Upper lobe of left lung (tissue), 6 donors: ENCODE data around the gene ZKSCAN3. TPM values are rescaled to one million over a fixed set of nuclear protein-coding genes. Genes with fewer than 3 reads are reported as not detected.

Experiments used
- ATAC-seq, 2 donors: fragments of 200-7000 bp; cut with Tn5 transposase; one replicate each; pipeline ENCODE4 v1.9.1; 2022; ENCODE audit warnings: mild to moderate bottlenecking in 2 of 2, moderate library complexity in 2 of 2; ENCODE audit not compliant: low FRiP score in 2 of 2
- DNase-seq, 2 donors: peaks; one replicate each; pipeline ENCODE4 v3.0.0-alpha.2; 2019 to 2020
- H3K27ac ChIP-seq, 4 donors: fragments of 200-600 bp; sonication (generic); one replicate each; pipeline ENCODE4 v1.5.1; 2016 to 2019
- H3K27me3 ChIP-seq, 4 donors: fragments of 200-600 bp; sonication (generic); one replicate each; pipeline ENCODE4 v1.5.1; 2017 to 2019
- H3K36me3 ChIP-seq, 4 donors: fragments of 200-600 bp; sonication (generic); one replicate each; pipeline ENCODE4 v1.5.1; 2016 to 2019
- H3K4me1 ChIP-seq, 4 donors: fragments of 200-600 bp; sonication (generic); one replicate each; pipeline ENCODE4 v1.5.1; 2018 to 2019
- H3K4me3 ChIP-seq, 4 donors: fragments of 200-600 bp; sonication (generic); one replicate each; pipeline ENCODE4 v1.5.1; 2017 to 2019; ENCODE audit warnings: mild to moderate bottlenecking in 2 of 4, moderate library complexity in 1 of 4
- H3K9me3 ChIP-seq, 4 donors: fragments of 200-600 bp; sonication (generic); one replicate each; pipeline ENCODE4 v1.5.1; 2018 to 2019
- CTCF ChIP-seq, 6 experiments: fragments of 450-650 bp in 4 of 6; fragments of 200-600 bp in 2 of 6; sonication (generic) in 2 of 6; IDR thresholded peaks; one replicate each; pipeline ENCODE4 v1.5.1; 2016 to 2019; ENCODE audit warnings: antibody characterized with exemption in 6 of 6
- EP300 ChIP-seq, 4 donors: sonication (generic); formaldehyde crosslinking; IDR thresholded peaks; one replicate each; pipeline ENCODE4 v1.5.1; 2017; ENCODE audit warnings: antibody characterized with exemption in 4 of 4, control low read depth in 2 of 4
- POLR2A ChIP-seq, 4 donors: fragments of 450-650 bp; IDR thresholded peaks; one replicate each; pipeline ENCODE4 v1.5.1; 2016 to 2017; ENCODE audit warnings: antibody characterized with exemption in 4 of 4, mild to moderate bottlenecking in 2 of 4
- POLR2AphosphoS5 ChIP-seq, 2 donors: sonication (generic); formaldehyde crosslinking; IDR thresholded peaks; one replicate each; pipeline ENCODE4 v1.5.1; 2017; ENCODE audit warnings: antibody characterized with exemption in 2 of 2
- WGBS, 2 donors: methylation state at CpG; one replicate each; pipeline ENCODE4 v1.1.5; 2017 to 2018; 5-methylcytosine and 5-hydroxymethylcytosine counted together
- total RNA-seq, 6 donors: library from RNA; depleted of rRNA in 4 of 6; stranded (reverse); fragments of >200 nt in 4 of 6; gene quantifications; one replicate each; pipeline versions ENCODE4 v1.1.0 to v1.2.1, GENCODE V29; 2016 to 2021
- donor health status: DM: no; HTN: no; CAD: no; lungs with moderate emphysema.
- donor health status: DM: no; HTN: yes; CAD: no; lungs with severe emphysema.

ZKSCAN3 gene
- total RNA-seq, 6 donors from 2014 or later, result 2.6 to 10.5 (median 5.6) TPM

DNA sequence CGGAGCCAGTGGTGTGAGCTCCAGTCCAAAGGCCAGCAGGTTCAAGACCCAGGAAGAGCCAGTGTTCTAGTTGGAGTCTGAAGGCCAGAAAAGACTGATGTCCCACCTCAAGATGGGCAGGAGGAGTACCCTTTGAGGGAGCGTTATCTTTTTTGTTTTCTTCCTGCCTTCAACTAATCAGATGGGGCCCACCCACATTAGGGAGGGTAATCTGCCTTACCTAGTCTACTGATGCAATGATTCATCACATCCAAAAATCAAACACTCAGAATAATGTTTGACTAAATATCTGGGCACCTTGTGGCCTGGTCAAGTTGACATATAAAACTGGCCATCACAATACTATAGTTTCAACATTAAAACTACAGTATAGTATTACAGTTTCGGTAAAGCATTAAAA lies 19.7 kb downstream of the ZKSCAN3 start:
- H3K4me1 ChIP-seq, result no peaks in the 10 kb centered on the region
- ATAC-seq (no peak), DNase-seq (no peak)
- H3K27ac ChIP-seq, result no peak overlapping the region
- H3K36me3 ChIP-seq, result peaks cover 4 to 29% (median 15%) of the 10 kb centered on the region in 4 donors
- no peak for TF ChIP-seq POLR2A (IDR thresholded peaks at IDR 0.05)
- TF ChIP-seq POLR2AphosphoS5 (IDR thresholded peaks at IDR 0.05), result no peak
- no peak for TF ChIP-seq CTCF (IDR thresholded peaks at IDR 0.05)
- TF ChIP-seq EP300 (IDR thresholded peaks at IDR 0.05), result no peak
- WGBS, 2 donors, result 94 to 95% methylated on average over 3 of the region's 3 CpGs
- H3K27me3 ChIP-seq, result no peaks in the 10 kb centered on the region
- no peaks in the 10 kb centered on the region for H3K9me3 ChIP-seq
- no peak overlapping the region for H3K4me3 ChIP-seq

GRCh38 chr6:28370440-28370839 lies 20.7 kb downstream of the ZKSCAN3 start:
- Histone ChIP-seq H3K27ac (no peak overlapping the region), H3K4me1 (no peaks in the 10 kb centered on the region), H3K27me3 (no peaks in the 10 kb centered on the region), H3K36me3 (peaks cover 4 to 20% (median 8%) of the 10 kb centered on the region in 4 donors), H3K4me3 (no peak overlapping the region), H3K9me3 (no peaks in the 10 kb centered on the region)
- ATAC-seq (no peak), DNase-seq (no peak)
- 80 to 87% methylated on average over 2 of the region's 2 CpGs for WGBS, 2 donors
- no peak for TF ChIP-seq CTCF (IDR thresholded peaks at IDR 0.05)
- TF ChIP-seq POLR2A (IDR thresholded peaks at IDR 0.05), result no peak

DNA sequence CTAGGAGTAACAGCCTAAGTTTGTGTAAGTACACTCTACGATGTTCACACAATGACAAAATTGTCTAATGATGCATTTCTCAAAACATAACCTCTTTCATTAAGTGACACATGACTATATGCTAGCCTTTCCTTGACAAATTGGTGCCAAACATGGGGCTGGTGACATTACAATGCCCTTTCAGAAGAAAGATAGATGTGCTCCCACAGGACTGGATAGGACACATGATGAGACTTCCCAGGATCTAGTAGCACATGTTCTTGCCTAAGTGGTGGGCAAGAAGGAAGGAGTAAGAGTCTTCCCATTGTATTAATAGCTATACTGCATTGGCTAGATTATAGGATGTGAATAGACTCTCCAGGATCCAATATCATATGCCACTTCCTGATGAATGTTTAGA lies 21.5 kb downstream of the ZKSCAN3 start:
- Histone ChIP-seq H3K27ac (no peak overlapping the region), H3K27me3 (no peaks in the 10 kb centered on the region), H3K4me3 (no peak overlapping the region), H3K36me3 (peaks cover 0 to 12% (median 1%) of the 10 kb centered on the region in 4 donors), H3K4me1 (no peaks in the 10 kb centered on the region), H3K9me3 (no peaks in the 10 kb centered on the region)
- ATAC-seq, result no peak
- TF ChIP-seq EP300 (IDR thresholded peaks at IDR 0.05), result no peak
- no peak for TF ChIP-seq POLR2A (IDR thresholded peaks at IDR 0.05)
- TF ChIP-seq CTCF (IDR thresholded peaks at IDR 0.05), result no peak
- TF ChIP-seq POLR2AphosphoS5 (IDR thresholded peaks at IDR 0.05), result no peak
- no peak for DNase-seq
- 93 to 100% methylated on average over 1 of the region's 1 CpG for WGBS, 2 donors

DNA sequence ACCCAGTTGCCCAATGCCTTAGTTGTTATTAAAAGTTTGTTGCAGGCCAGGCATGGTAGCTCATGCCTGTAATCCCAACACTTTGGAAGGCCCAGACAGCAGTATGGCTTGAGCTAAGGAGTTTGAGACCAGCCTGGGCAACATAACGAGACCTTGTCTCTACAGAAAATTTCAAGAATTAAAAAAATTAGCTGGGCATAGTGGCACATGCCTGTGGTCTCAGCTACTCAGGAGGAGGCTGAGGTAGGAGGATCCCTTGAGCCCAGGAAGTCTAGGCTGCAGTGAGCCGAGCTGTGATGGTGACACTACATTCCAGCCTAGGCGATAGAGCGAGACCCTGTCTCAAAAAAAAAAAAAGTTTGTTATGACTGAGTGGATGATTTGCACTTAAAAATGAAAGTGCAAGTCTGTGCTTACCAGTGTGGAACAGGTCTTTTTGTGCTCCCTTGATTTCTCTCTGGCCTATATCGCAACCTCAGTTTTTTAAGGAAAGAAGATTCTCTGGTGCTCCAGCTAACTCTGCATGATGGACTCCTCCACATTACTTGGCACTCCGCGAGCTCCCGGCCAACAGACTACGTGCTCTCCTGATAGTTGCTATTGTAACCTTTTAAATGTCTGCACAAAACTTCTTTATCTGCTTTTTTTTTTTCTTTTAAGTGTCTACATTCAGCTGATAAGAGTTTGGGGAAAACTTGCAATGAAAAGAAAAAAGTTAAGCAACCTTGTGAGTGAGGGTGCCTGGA lies 22.1 kb downstream of the ZKSCAN3 start:
- H3K4me1 ChIP-seq, result no peaks in the 10 kb centered on the region
- ATAC-seq (no peak), DNase-seq (no peak)
- no peak overlapping the region for H3K4me3 ChIP-seq
- H3K9me3 ChIP-seq, result no peaks in the 10 kb centered on the region
- no peak for TF ChIP-seq POLR2A (IDR thresholded peaks at IDR 0.05)
- no peak for TF ChIP-seq POLR2AphosphoS5 (IDR thresholded peaks at IDR 0.05)
- TF ChIP-seq CTCF (IDR thresholded peaks at IDR 0.05), result no peak
- TF ChIP-seq EP300 (IDR thresholded peaks at IDR 0.05), result no peak
- WGBS, 2 donors, result 86 to 89% methylated on average over 9 of the region's 9 CpGs
- no peaks in the 10 kb centered on the region for H3K27me3 ChIP-seq
- H3K27ac ChIP-seq, result no peak overlapping the region
- peaks cover 0 to 7% (median 0%) of the 10 kb centered on the region in 4 donors for H3K36me3 ChIP-seq

DNA sequence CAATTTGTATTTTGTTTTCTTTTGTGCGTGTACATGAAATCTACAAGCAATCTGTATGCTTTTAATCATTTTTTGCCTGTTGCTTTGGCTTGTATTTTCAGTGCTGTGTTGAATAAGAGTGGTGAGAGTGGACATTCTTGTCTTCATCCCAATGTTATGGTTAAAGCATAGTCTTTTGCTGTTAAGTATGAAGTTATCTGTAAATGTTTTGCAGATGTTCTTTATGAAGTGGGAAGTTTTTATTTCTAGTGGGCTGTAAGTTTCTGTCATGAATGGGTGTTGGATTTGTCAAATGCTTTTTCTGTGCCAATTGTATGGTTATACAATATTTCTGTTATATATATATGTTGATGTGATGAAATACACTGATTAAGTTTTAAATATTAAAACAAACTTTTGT lies 24.2 kb downstream of the ZKSCAN3 start:
- Histone ChIP-seq H3K4me1 (no peaks in the 10 kb centered on the region), H3K27me3 (no peaks in the 10 kb centered on the region), H3K27ac (no peak overlapping the region), H3K4me3 (no peak overlapping the region), H3K36me3 (peaks cover 0 to 14% (median 0%) of the 10 kb centered on the region in 4 donors), H3K9me3 (no peaks in the 10 kb centered on the region)
- WGBS, 2 donors, result 94 to 95% methylated on average over 1 of the region's 1 CpG
- no peak for ATAC-seq
- TF ChIP-seq EP300 (IDR thresholded peaks at IDR 0.05) (no peak), CTCF (IDR thresholded peaks at IDR 0.05) (no peak), POLR2A (IDR thresholded peaks at IDR 0.05) (no peak), POLR2AphosphoS5 (IDR thresholded peaks at IDR 0.05) (no peak)
- no peak for DNase-seq
